Panc1 (cell line): ENCODE measurements around the gene OSTF1. TPM values are rescaled to one million over a fixed set of nuclear protein-coding genes. Genes with fewer than 3 reads are reported as not detected.

Source experiments
- ATAC-seq: fragments of 200-7000 bp; cut with Tn5 transposase; 2 replicates; pipeline ENCODE4 v1.9.1; 2020; ENCODE audit warnings: mild to moderate bottlenecking, moderate library complexity
- BruUV-seq: library from RNA; stranded (reverse); fragments of 400-500 nt; replicated peaks from 2 replicates; lab custom pipeline; 2021; lab: Mats Ljungman, UMichigan
- CTCF ChIA-PET: fragments of 300-600 bp; sonication (Branson Sonifier 250); formaldehyde crosslinking; loops from one replicate; lab custom pipeline; 2022; ENCODE audit warnings: antibody characterized with exemption; lab: Charles Lee
- POLR2A ChIA-PET: fragments of 300-600 bp; sonication (Branson Sonifier 250); formaldehyde crosslinking; loops from one replicate; lab custom pipeline; 2022; ENCODE audit warnings: antibody characterized with exemption; lab: Charles Lee
- DNase-seq: peaks from one replicate; pipeline ENCODE4 v3.0.0-alpha.2; 2010; ENCODE audit warnings: low read depth, low spot score
- H3K27ac ChIP-seq: 2 replicates; pipeline ENCODE4 v1.5.1; 2011; ENCODE audit warnings: mild to moderate bottlenecking, low read length, inconsistent platforms
- H3K27me3 ChIP-seq: fragments of 200-500 bp; sonication (Bioruptor generic); 2 replicates; pipeline ENCODE4 v1.6.0; 2014; ENCODE audit warnings: low read length, inconsistent platforms; ENCODE audit not compliant: control insufficient read depth, insufficient read depth
- H3K36me3 ChIP-seq: fragments of 200-500 bp; sonication (Bioruptor generic); 2 replicates; pipeline ENCODE4 v1.5.1; 2014; ENCODE audit warnings: inconsistent platforms, mild to moderate bottlenecking, low read length, moderate library complexity; ENCODE audit not compliant: control insufficient read depth, insufficient read depth
- H3K4me1 ChIP-seq: 2 replicates; pipeline ENCODE4 v1.5.1; 2011; ENCODE audit warnings: inconsistent platforms, mild to moderate bottlenecking, low read length, moderate library complexity; ENCODE audit not compliant: control insufficient read depth, insufficient read depth
- H3K4me3 ChIP-seq, 2 experiments: 2 replicates each; pipeline ENCODE4 v1.5.1; 2011 to 2012; ENCODE audit warnings: low read depth in 2 of 2, low read length in 2 of 2, mild to moderate bottlenecking in 2 of 2, inconsistent platforms in 1 of 2, moderate library complexity in 1 of 2
- H3K9me3 ChIP-seq: fragments of 200-500 bp; sonication (Bioruptor generic); 2 replicates; pipeline ENCODE4 v1.5.1; 2014; ENCODE audit warnings: low read depth, mild to moderate bottlenecking, inconsistent platforms, low read length, moderate library complexity; ENCODE audit not compliant: control insufficient read depth, insufficient read depth
- POLR2AphosphoS5 ChIP-seq: IDR thresholded peaks from 2 replicates; pipeline ENCODE4 v1.6.1; 2012; ENCODE audit warnings: mild to moderate bottlenecking, low read depth, low read length, moderate library complexity
- SIN3A ChIP-seq: IDR thresholded peaks from 2 replicates; pipeline ENCODE4 v1.6.1; 2012; ENCODE audit warnings: low read depth, mild to moderate bottlenecking, low read length, moderate library complexity, borderline replicate concordance; ENCODE audit not compliant: insufficient read depth
- TCF7L2 ChIP-seq: IDR thresholded peaks from 2 replicates; pipeline ENCODE4 v1.6.1; 2011; ENCODE audit warnings: mild to moderate bottlenecking, low read depth, low read length, inconsistent platforms
- in situ Hi-C: cut with HindIII; loops from 2 replicates; pipeline ENCODE4 v1.10.0; 2016; ENCODE audit warnings: low sequenced_read_pairs, low pct_unique_long_range_greater_than_20kb
- intact Hi-C: fragments of 100-400 bp; cut with micrococcal nuclease; formaldehyde crosslinking; loops from one replicate; pipeline ENCODE4 v1.10.0; 2022; ENCODE audit not compliant: unreplicated experiment
- total RNA-seq: library from RNA; stranded (reverse); gene quantifications from one replicate; pipeline ENCODE4 v1.2.1, GENCODE V29; 2021; ENCODE audit not compliant: unreplicated experiment
- TF ChIP-seq, protein P1 (sequence below), 2 experiments: IDR thresholded peaks; 2 replicates each; pipeline ENCODE4 v1.6.1; 2011 to 2012; ENCODE audit warnings: low read depth in 2 of 2, control low read depth in 1 of 2, low read length in 1 of 2, mild to moderate bottlenecking in 1 of 2, moderate library complexity in 1 of 2; ENCODE audit not compliant: insufficient read depth in 1 of 2
- TF ChIP-seq, protein P2 (sequence below): fragments of 450-650 bp; IDR thresholded peaks from 2 replicates; pipeline ENCODE4 v1.5.1; 2017; ENCODE audit warnings: mild to moderate bottlenecking

The OSTF1 gene
- total RNA-seq, 1 experiment from 2014 or later: 24.6 TPM

DNA sequence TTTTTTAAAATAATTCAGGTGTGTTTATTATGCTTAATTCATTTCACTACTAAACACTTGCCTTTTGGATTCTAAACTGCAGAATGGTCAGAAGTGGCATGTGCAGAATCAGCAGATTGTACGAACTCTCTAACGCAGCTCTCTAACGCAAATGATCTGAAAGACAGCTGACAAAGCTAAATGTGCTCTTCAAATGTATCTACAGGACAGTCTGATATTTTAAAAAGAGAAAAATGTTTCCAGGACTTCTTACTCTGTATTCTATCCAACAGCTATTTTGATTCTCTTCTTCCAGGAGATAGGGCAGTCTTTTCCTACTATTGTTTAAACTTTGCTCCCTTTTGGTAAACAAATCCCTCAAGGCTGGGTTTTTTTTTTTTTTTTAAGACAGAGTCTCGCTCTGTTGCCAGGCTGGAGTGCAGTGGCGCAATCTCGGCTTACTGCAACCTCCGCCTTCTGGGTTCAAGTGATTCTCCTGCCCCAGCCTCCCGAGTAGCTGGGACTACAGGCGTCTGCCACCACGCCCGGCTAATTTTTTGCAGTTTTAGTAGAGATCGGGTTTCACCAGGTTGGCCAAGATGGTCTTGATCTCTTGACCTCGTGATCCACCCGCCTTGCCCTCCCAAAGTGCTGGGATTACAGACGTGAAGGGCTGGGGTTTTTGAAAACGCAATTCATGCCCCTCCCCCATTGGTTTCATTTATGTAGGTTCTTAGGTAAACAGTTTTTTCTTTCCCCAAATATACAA is 1.6 kb upstream of the OSTF1 start:
- CTCF ChIA-PET: no interaction called here
- Histone ChIP-seq H3K9me3 (no peaks in the 10 kb centered on the region), H3K36me3 (no peaks in the 10 kb centered on the region), H3K4me1 (peaks cover 9% of the 10 kb centered on the region), H3K4me3 (peak overlapping the region; percentile 78 to 82), H3K27me3 (no peaks in the 10 kb centered on the region), H3K27ac (peak overlapping the region; percentile 84)
- no peak for DNase-seq
- no TSS peak for BruUV-seq
- no peak for ATAC-seq
- intact Hi-C loops (loop anchor here (10.0 kb wide), 2 partner anchors 62 to 132 kb away; partner anchors contain the start of genes C9orf40 and CARNMT1), in situ Hi-C loops (no loop called here)
- POLR2A ChIA-PET: interaction anchor here (0.6 to 0.7 kb wide), 2 partner anchors 23 to 167 kb away, joined by 3 to 9 read pairs; no protein-coding TSS in a partner anchor
- TF ChIP-seq POLR2AphosphoS5 (no peak), TCF7L2 (no peak)
- TF ChIP-seq, protein P1, sequence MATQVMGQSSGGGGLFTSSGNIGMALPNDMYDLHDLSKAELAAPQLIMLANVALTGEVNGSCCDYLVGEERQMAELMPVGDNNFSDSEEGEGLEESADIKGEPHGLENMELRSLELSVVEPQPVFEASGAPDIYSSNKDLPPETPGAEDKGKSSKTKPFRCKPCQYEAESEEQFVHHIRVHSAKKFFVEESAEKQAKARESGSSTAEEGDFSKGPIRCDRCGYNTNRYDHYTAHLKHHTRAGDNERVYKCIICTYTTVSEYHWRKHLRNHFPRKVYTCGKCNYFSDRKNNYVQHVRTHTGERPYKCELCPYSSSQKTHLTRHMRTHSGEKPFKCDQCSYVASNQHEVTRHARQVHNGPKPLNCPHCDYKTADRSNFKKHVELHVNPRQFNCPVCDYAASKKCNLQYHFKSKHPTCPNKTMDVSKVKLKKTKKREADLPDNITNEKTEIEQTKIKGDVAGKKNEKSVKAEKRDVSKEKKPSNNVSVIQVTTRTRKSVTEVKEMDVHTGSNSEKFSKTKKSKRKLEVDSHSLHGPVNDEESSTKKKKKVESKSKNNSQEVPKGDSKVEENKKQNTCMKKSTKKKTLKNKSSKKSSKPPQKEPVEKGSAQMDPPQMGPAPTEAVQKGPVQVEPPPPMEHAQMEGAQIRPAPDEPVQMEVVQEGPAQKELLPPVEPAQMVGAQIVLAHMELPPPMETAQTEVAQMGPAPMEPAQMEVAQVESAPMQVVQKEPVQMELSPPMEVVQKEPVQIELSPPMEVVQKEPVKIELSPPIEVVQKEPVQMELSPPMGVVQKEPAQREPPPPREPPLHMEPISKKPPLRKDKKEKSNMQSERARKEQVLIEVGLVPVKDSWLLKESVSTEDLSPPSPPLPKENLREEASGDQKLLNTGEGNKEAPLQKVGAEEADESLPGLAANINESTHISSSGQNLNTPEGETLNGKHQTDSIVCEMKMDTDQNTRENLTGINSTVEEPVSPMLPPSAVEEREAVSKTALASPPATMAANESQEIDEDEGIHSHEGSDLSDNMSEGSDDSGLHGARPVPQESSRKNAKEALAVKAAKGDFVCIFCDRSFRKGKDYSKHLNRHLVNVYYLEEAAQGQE (IDR thresholded peaks at IDR 0.05; ENCODE audit: insufficient read depth in 1 of 2, low read depth in 2 of 2, low read length in 1 of 2): no peak

DNA sequence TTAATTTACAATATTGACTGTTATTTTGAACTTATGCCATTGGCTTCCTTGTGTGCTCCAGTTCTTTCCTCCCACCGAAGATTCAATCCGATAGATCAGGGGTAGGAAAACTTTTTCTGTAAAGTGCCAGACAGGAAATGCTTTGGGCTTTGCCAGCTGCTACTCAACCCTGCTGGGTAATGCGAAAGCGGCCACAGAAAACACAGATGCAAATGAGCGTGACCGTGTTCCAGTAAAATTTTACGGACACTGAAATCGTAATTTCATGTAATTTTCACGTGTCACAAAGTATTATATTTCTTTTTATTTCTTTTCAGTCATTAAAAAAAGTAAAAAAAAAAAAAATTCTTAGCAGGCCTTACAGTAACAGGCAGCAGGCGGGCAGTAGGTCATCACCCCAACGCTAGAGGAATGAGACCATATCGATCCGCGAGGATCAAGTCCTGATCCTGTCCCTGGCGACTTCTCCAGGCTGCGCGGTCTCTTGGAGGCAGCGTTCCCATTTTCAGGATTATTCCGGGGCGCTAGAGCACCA is 958 bp upstream of the OSTF1 start:
- ChIA-PET CTCF (no interaction called here), POLR2A (no interaction called here)
- TF ChIP-seq, protein P1 (IDR thresholded peaks at IDR 0.05; ENCODE audit: insufficient read depth in 1 of 2, low read depth in 2 of 2, low read length in 1 of 2): no peak
- TF ChIP-seq POLR2AphosphoS5: no peak
- TF ChIP-seq, protein P2, sequence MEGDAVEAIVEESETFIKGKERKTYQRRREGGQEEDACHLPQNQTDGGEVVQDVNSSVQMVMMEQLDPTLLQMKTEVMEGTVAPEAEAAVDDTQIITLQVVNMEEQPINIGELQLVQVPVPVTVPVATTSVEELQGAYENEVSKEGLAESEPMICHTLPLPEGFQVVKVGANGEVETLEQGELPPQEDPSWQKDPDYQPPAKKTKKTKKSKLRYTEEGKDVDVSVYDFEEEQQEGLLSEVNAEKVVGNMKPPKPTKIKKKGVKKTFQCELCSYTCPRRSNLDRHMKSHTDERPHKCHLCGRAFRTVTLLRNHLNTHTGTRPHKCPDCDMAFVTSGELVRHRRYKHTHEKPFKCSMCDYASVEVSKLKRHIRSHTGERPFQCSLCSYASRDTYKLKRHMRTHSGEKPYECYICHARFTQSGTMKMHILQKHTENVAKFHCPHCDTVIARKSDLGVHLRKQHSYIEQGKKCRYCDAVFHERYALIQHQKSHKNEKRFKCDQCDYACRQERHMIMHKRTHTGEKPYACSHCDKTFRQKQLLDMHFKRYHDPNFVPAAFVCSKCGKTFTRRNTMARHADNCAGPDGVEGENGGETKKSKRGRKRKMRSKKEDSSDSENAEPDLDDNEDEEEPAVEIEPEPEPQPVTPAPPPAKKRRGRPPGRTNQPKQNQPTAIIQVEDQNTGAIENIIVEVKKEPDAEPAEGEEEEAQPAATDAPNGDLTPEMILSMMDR: no peak
- no peak for TF ChIP-seq SIN3A
- no peak for TF ChIP-seq TCF7L2
- in situ Hi-C loops: no loop called here
- ATAC-seq: no peak
- intact Hi-C loops: loop anchor here (10.0 kb wide), 2 partner anchors 63 to 133 kb away; partner anchors contain the start of genes C9orf40 and CARNMT1
- Histone ChIP-seq H3K9me3 (no peaks in the 10 kb centered on the region), H3K36me3 (no peaks in the 10 kb centered on the region), H3K27me3 (no peaks in the 10 kb centered on the region), H3K4me1 (peaks cover 9% of the 10 kb centered on the region), H3K27ac (peak overlapping the region; percentile 84), H3K4me3 (peak overlapping the region; percentile 78 to 82)
- no peak for DNase-seq
- BruUV-seq: no TSS peak
